ENCODE data around the gene CCNB1IP1. TPM values are rescaled to one million over a fixed set of nuclear protein-coding genes. Genes with fewer than 3 reads are reported as not detected.
A peak's percentile ranks its signal among the peaks of the same experiment; 100 is the strongest.

CCNB1IP1 gene
- total RNA-seq, 3 donors from 2014 or later (not counting 1 experiment from before 2014, with no cell fraction given), result 20.8 to 21.5 (median 21.2) TPM

DNA sequence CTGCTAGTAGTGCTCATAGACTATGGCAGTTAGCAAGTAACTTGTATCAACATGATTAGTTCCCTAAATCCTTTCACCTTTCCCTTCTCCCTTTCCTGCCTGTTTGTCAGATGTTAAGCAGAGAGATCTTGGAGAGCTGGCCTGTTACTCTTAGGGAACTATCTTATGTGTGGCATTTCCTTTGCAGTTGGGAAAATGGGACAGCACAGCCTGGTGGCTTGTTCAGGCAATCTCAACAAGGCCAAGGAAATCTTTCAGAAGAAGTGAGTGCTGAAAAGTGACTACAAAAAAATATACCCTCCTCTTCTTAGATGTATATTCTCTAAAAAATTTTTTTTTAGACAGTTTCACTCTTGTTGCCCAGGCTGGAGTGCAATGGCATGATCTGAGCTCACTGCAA, 17.8 kb upstream of the CCNB1IP1 start:
- no peaks in the 10 kb centered on the region for H3K27me3 Mint-ChIP-seq (ENCODE audit: low read depth in 2 of 2)
- Histone ChIP-seq H3K27ac (ENCODE audit: low read length) (no peak overlapping the region), H3K27me3 (ENCODE audit: control insufficient read depth, insufficient read depth, low read length) (no peaks in the 10 kb centered on the region), H3K4me3 (ENCODE audit: low read length) (no peak overlapping the region), H3K4me1 (ENCODE audit: control insufficient read depth, insufficient read depth, low read length) (no peaks in the 10 kb centered on the region), H3K9me3 (ENCODE audit: control insufficient read depth, insufficient read depth, low read length) (no peaks in the 10 kb centered on the region), H3K36me3 (ENCODE audit: control insufficient read depth, insufficient read depth, low read length) (peaks cover 52% of the 10 kb centered on the region)
- no peak overlapping the region for H3K27ac Mint-ChIP-seq
- no peaks in the 10 kb centered on the region for H3K36me3 Mint-ChIP-seq
- no peak overlapping the region for H3K4me3 Mint-ChIP-seq
- ATAC-seq (no peak), DNase-seq (peak in 1 of 2 donors; percentile 27)
- H3K9me3 Mint-ChIP-seq, result no peaks in the 10 kb centered on the region
- intact Hi-C loops (cut with micrococcal nuclease), result no loop called here
- TF ChIP-seq, protein P1, sequence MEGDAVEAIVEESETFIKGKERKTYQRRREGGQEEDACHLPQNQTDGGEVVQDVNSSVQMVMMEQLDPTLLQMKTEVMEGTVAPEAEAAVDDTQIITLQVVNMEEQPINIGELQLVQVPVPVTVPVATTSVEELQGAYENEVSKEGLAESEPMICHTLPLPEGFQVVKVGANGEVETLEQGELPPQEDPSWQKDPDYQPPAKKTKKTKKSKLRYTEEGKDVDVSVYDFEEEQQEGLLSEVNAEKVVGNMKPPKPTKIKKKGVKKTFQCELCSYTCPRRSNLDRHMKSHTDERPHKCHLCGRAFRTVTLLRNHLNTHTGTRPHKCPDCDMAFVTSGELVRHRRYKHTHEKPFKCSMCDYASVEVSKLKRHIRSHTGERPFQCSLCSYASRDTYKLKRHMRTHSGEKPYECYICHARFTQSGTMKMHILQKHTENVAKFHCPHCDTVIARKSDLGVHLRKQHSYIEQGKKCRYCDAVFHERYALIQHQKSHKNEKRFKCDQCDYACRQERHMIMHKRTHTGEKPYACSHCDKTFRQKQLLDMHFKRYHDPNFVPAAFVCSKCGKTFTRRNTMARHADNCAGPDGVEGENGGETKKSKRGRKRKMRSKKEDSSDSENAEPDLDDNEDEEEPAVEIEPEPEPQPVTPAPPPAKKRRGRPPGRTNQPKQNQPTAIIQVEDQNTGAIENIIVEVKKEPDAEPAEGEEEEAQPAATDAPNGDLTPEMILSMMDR (IDR thresholded peaks at IDR 0.05), result no peak
- H3K4me1 Mint-ChIP-seq, result no peaks in the 10 kb centered on the region

DNA sequence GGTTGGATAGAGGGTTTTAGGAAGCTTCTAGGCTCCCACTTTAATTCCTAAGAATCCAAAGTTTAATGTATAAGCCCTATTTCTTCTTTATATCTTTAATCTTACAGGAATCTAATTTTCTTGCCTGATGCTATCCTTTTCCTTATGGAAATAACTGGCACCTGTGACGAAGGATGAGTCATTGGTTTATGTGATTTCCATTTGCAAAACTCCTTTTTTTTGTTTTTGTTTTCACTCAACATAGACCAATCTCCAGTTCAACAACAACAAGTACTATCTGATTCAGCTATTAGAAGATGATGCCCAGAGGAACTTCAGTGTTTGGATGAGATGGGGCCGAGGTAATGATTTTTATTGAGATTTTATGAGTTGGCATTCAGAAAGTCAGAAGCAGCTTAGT, 17.2 kb upstream of the CCNB1IP1 start:
- Histone ChIP-seq H3K9me3 (ENCODE audit: control insufficient read depth, insufficient read depth, low read length) (no peaks in the 10 kb centered on the region), H3K27me3 (ENCODE audit: control insufficient read depth, insufficient read depth, low read length) (no peaks in the 10 kb centered on the region), H3K27ac (ENCODE audit: low read length) (no peak overlapping the region), H3K4me3 (ENCODE audit: low read length) (no peak overlapping the region), H3K36me3 (ENCODE audit: control insufficient read depth, insufficient read depth, low read length) (peaks cover 50% of the 10 kb centered on the region), H3K4me1 (ENCODE audit: control insufficient read depth, insufficient read depth, low read length) (no peaks in the 10 kb centered on the region)
- ATAC-seq (no peak), DNase-seq (no peak)
- WGBS (ENCODE audit: insufficient coverage), result 100% methylated on average over 1 of the region's 2 CpGs
- intact Hi-C loops (cut with micrococcal nuclease), result no loop called here
- H3K36me3 Mint-ChIP-seq, result no peaks in the 10 kb centered on the region
- H3K9me3 Mint-ChIP-seq, result no peaks in the 10 kb centered on the region
- peaks cover 0 to 4% of the 10 kb centered on the region in 2 donors for H3K4me1 Mint-ChIP-seq
- TF ChIP-seq, protein P1 (IDR thresholded peaks at IDR 0.05), result no peak
- no peak overlapping the region for H3K4me3 Mint-ChIP-seq
- no peaks in the 10 kb centered on the region for H3K27me3 Mint-ChIP-seq (ENCODE audit: low read depth in 2 of 2)
- no peak overlapping the region for H3K27ac Mint-ChIP-seq

DNA sequence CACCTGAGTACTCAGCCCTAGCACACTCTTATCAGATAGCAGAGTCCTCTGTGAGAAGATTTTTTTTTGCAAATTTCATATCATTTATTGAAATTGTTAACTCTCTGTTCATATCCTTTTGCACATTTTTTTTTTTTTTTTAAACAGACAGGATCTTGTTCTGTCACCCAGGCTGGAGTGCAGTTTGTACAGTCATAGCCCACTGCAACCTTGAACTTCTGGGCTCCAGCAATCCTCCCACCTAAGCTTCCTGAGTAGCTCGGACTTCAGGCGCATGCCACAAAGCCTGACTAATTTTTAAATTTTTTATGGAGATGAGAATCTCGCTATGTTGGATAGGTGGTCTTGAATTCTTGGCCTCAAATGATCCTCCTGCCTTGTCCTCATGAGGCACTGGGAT, 14.7 kb upstream of the CCNB1IP1 start:
- no peak for DNase-seq
- intact Hi-C loops (cut with micrococcal nuclease), result no loop called here
- Histone ChIP-seq H3K27me3 (ENCODE audit: control insufficient read depth, insufficient read depth, low read length) (no peaks in the 10 kb centered on the region), H3K9me3 (ENCODE audit: control insufficient read depth, insufficient read depth, low read length) (no peaks in the 10 kb centered on the region), H3K4me1 (ENCODE audit: control insufficient read depth, insufficient read depth, low read length) (no peaks in the 10 kb centered on the region), H3K36me3 (ENCODE audit: control insufficient read depth, insufficient read depth, low read length) (peaks cover 29% of the 10 kb centered on the region), H3K27ac (ENCODE audit: low read length) (no peak overlapping the region), H3K4me3 (ENCODE audit: low read length) (no peak overlapping the region)
- H3K9me3 Mint-ChIP-seq, result no peaks in the 10 kb centered on the region
- no peak for ATAC-seq
- TF ChIP-seq, protein P1 (IDR thresholded peaks at IDR 0.05), result no peak
- H3K36me3 Mint-ChIP-seq, result no peaks in the 10 kb centered on the region
- H3K4me3 Mint-ChIP-seq, result no peak overlapping the region
- H3K27ac Mint-ChIP-seq, result no peak overlapping the region
- H3K27me3 Mint-ChIP-seq (ENCODE audit: low read depth in 2 of 2), result no peaks in the 10 kb centered on the region
- H3K4me1 Mint-ChIP-seq, result peaks cover 14 to 22% of the 10 kb centered on the region in 2 donors
- 100% methylated on average over 3 of the region's 3 CpGs for WGBS (ENCODE audit: insufficient coverage)

DNA sequence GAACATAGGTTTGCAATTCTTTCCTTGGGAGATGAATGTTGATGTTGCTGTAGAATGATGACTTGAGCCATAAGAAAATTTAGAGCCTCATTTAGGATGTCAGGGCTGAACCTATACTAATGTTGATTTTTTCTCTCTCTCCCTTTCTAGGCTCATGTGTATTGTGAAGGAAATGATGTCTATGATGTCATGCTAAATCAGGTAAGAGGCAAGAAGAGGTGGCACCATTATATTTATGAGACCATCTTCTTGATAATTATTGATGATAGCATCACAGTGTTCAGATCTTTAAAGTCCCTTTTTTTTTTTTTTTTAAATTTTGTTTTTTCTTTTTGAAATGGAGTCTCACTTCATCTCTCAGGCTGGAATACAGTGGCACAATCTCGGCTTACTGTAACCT, 13.6 kb upstream of the CCNB1IP1 start:
- 100% methylated on average over 1 of the region's 1 CpG for WGBS (ENCODE audit: insufficient coverage)
- Mint-ChIP-seq H3K9me3 (no peaks in the 10 kb centered on the region), H3K4me3 (no peak overlapping the region), H3K27me3 (ENCODE audit: low read depth in 2 of 2) (no peaks in the 10 kb centered on the region), H3K36me3 (no peaks in the 10 kb centered on the region), H3K4me1 (peaks cover 14 to 22% of the 10 kb centered on the region in 2 donors), H3K27ac (no peak overlapping the region)
- no peaks in the 10 kb centered on the region for H3K9me3 ChIP-seq (ENCODE audit: control insufficient read depth, insufficient read depth, low read length)
- H3K36me3 ChIP-seq (ENCODE audit: control insufficient read depth, insufficient read depth, low read length), result peaks cover 19% of the 10 kb centered on the region
- DNase-seq (no peak), ATAC-seq (no peak)
- TF ChIP-seq, protein P1 (IDR thresholded peaks at IDR 0.05), result no peak
- H3K27ac ChIP-seq (ENCODE audit: low read length), result no peak overlapping the region
- no peak overlapping the region for H3K4me3 ChIP-seq (ENCODE audit: low read length)
- no peaks in the 10 kb centered on the region for H3K27me3 ChIP-seq (ENCODE audit: control insufficient read depth, insufficient read depth, low read length)
- intact Hi-C loops (cut with micrococcal nuclease), result no loop called here
- H3K4me1 ChIP-seq (ENCODE audit: control insufficient read depth, insufficient read depth, low read length), result peaks cover 6% of the 10 kb centered on the region
